NCI-H748 (cell line): Measurements from ENCODE around the gene PCDHGA1.
"Not testable (repeated sequence)": the region's sequence is repeated elsewhere in the genome, so short reads cannot be mapped to it uniquely, and the experiment has no call there.

Experiments used
- DNase-seq: peaks from one replicate; lab custom pipeline; 2025; ENCODE audit not compliant: unreplicated experiment; lab: John Stamatoyannopoulos, UW

Gene PCDHGA1

GRCh38 chr5:141382469-141383294, 52.4 kb downstream of the PCDHGA1 start, which contains the start of gene PCDHGA7:
Gene PCDHGA7, plus strand, starts transcription at chr5:141382742. Its CDS starts 158 bp downstream, at chr5:141382900.
- DNase-seq, result no peak

- no peak for DNase-seq
These were observed 53.0 kb downstream of the PCDHGA1 start for GRCh38 chr5:141383345-141383744.

GRCh38 chr5:141384471-141385267, 54.4 kb downstream of the PCDHGA1 start:
- DNase-seq, result no peak

DNA sequence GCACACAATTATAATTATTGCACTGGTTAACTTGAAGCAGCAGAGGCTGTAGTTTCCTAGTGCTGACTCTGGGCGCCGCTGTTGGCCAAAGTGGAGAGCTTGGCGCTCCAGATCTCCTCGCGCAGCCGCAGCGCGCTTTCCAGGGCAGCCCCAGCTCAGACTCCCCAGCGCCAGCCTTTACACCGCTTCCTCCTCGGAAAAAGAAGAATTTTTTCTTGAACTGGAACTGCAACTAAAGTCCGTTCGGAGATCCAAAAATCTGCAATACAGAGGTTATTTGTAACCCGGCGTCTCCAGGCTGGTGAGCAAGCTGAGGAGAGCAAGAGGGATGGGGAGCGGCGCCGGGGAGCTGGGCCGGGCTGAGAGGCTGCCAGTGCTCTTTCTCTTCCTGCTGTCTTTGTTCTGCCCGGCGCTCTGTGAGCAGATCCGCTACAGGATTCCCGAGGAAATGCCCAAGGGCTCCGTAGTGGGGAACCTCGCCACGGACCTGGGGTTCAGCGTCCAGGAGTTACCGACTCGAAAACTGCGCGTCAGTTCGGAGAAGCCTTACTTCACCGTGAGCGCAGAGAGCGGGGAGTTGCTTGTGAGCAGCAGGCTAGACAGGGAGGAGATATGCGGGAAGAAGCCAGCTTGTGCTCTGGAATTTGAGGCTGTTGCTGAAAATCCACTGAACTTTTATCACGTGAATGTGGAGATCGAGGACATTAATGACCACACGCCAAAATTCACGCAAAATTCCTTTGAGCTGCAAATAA, 57.4 kb downstream of the PCDHGA1 start, which contains the start of gene PCDHGB4:
Gene PCDHGB4 (plus strand): TSS at position 142 of the 755 bp plus-strand sequence. CDS start 187 bp downstream, at position 329.
- not testable (repeated sequence) for DNase-seq

DNA sequence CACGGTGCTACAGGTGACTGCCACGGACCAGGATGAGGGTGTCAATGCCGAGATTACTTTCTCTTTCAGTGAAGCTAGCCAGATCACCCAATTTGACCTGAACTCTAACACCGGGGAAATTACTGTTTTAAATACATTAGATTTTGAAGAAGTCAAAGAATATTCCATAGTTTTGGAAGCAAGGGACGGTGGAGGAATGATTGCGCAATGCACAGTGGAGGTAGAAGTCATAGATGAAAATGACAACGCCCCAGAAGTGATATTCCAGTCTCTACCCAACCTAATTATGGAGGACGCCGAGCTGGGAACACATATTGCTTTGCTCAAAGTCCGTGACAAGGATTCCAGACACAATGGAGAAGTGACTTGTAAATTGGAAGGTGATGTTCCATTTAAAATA, 58.3 kb downstream of the PCDHGA1 start:
- DNase-seq, result no peak

GRCh38 chr5:141389153-141390042, 59.1 kb downstream of the PCDHGA1 start:
- no peak for DNase-seq

- no peak for DNase-seq
These were observed 62.3 kb downstream of the PCDHGA1 start, which contains the start of gene PCDHGA8 for GRCh38 chr5:141392429-141393198. Gene PCDHGA8, plus strand, starts transcription at chr5:141392633. Its CDS starts 181 bp downstream, at chr5:141392814.

DNA sequence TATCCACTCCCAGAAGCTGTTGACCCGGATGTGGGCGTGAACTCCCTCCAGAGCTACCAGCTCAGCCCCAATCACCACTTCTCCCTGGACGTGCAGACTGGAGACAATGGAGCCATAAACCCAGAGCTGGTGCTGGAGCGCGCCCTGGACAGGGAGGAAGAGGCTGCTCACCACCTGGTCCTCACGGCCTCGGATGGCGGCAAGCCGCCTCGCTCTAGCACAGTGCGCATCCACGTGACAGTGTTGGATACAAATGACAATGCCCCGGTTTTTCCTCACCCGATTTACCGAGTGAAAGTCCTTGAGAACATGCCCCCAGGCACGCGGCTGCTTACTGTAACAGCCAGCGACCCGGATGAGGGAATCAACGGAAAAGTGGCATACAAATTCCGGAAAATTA, 63.0 kb downstream of the PCDHGA1 start:
- DNase-seq, result no peak

DNA sequence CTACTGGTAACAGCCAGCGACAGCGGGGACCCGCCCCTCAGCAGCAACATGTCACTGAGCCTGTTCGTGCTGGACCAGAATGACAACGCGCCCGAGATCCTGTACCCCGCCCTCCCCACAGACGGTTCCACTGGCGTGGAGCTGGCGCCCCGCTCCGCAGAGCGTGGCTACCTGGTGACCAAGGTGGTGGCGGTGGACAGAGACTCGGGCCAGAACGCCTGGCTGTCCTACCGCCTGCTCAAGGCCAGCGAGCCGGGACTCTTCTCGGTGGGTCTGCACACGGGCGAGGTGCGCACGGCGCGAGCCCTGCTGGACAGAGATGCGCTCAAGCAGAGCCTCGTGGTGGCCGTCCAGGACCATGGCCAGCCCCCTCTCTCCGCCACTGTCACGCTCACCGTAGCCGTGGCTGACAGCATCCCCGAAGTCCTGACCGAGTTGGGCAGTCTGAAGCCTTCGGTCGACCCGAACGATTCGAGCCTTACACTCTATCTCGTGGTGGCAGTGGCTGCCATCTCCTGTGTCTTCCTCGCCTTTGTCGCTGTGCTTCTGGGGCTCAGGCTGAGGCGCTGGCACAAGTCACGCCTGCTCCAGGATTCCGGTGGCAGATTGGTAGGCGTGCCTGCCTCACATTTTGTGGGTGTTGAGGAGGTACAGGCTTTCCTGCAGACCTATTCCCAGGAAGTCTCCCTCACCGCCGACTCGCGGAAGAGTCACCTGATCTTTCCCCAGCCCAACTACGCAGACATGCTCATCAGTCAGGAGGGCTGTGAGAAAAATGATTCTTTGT, 64.3 kb downstream of the PCDHGA1 start:
- DNase-seq, result not testable (repeated sequence)

DNA sequence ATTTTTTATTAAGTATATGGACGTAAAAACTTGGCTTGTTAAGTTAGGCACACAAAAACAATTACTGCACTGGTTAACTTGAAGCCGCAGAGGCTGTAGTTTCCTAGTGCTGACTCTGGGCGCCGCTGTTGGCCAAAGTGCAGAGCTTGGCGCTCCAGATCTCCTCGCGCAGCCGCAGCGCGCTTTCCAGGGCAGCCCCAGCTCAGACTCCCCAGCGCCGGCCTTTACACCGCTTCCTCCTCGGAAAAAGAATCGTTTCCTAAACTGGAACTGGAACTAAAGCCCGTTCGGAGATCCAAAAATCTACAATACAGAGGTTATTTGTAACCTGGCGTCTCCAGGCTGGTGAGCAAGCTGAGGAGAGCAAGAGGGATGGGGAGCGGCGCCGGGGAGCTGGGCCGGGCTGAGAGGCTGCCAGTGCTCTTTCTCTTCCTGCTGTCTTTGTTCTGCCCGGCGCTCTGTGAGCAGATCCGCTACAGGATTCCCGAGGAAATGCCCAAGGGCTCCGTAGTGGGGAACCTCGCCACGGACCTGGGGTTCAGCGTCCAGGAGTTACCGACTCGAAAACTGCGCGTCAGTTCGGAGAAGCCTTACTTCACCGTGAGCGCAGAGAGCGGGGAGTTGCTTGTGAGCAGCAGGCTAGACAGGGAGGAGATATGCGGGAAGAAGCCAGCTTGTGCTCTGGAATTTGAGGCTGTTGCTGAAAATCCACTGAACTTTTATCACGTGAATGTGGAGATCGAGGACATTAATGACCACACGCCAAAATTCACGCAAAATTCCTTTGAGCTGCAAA, 67.6 kb downstream of the PCDHGA1 start, which contains the start of gene PCDHGB5:
Gene PCDHGB5 (plus strand): TSS at position 192 of the 796 bp plus-strand sequence. CDS start 181 bp downstream, at position 373.
- peak; percentile 79 for DNase-seq

- DNase-seq, result no peak
These were observed 68.3 kb downstream of the PCDHGA1 start for GRCh38 chr5:141398608-141399007.

- no peak for DNase-seq
These were observed 69.4 kb downstream of the PCDHGA1 start for GRCh38 chr5:141399555-141400258.

DNA sequence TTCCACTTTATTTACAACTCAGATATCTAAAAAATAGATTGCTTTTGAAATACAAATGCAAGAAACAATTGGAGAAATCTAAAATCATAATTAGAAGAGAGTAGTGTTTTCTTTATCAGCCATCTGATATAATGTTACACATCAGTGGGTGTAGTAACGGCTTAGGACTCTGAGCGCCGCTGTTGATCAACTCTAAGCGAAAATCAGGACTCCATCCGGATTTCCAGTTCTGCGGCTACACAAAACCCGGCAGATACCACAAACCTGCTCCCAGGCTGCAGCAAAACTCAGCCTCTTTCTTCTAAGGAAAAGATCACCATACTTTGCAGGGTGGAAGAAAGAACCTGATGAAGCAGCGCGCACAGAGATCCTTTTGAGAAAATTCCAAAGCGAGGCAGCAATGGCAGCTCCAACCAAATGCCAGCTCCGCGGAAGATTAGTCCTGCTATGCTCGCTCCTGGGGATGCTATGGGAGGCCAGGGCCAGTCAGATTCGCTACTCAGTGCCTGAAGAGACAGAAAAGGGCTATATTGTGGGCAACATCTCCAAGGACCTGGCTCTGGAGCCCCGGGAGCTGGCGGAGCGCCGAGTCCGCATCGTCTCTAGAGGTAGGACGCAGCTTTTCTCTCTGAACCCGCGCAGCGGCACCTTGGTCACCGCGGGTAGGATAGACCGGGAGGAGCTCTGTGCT, 72.4 kb downstream of the PCDHGA1 start, which contains the start of gene PCDHGA9:
Gene PCDHGA9 (plus strand): TSS at position 226 of the 691 bp plus-strand sequence. CDS start 175 bp downstream, at position 401.
- no peak for DNase-seq

DNA sequence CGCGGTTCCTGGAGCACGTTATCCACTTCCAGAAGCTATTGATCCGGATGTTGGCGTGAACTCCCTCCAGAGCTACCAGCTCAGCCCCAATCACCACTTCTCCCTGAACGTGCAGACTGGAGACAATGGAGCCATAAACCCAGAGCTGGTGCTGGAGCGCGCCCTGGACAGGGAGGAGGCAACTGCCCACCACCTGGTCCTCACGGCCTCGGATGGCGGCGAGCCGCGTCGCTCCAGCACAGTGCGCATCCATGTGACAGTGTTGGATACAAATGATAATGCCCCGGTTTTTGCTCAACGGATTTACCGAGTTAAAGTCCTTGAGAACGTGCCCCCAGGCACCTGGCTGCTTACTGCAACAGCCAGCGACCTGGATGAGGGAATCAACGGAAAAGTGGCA, 73.1 kb downstream of the PCDHGA1 start:
- no peak for DNase-seq

DNA sequence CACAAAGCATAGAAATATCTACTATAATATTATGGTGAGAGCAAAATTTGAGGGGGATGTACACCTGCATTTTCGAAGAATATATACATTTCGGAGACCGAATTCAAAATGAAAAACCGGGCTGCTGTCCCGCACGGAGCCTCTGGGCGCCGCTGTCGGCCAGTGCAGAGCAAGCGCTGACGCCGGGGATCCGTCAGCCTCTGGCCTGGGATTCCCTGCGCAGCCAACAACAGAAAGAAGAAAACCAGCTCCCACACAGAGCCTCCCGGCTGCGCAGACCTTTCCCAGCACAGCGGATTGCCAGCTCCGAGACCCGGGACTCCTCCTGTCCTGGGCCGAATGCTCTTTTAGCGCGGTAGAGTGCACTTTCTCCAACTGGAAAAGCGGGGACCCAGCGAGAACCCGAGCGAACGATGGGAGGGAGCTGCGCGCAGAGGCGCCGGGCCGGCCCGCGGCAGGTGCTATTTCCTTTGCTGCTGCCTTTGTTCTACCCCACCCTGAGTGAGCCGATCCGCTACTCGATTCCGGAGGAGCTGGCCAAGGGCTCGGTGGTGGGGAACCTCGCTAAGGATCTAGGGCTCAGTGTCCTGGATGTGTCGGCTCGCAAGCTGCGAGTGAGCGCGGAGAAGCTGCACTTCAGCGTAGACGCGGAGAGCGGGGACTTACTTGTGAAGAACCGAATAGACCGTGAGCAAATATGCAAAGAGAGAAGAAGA, 77.6 kb downstream of the PCDHGA1 start, which contains the start of gene PCDHGB6:
Gene PCDHGB6 (plus strand): TSS at position 232 of the 716 bp plus-strand sequence. CDS start 182 bp downstream, at position 414.
- not testable (repeated sequence) for DNase-seq
